GM23338 (cell line): ENCODE data around the gene H2BK1. TPM values are rescaled to one million over a fixed set of nuclear protein-coding genes. Genes with fewer than 3 reads are reported as not detected.

Experiments
- ATAC-seq: fragments of 200-7000 bp; cut with Tn5 transposase; 3 replicates; pipeline ENCODE4 v1.9.1; 2020
- DNase-seq: peaks from one replicate; pipeline ENCODE4 v3.0.0-alpha.2; 2015; ENCODE audit warnings: low spot score
- H2AFZ ChIP-seq: fragments of 200-600 bp; sonication (generic); 2 replicates; pipeline ENCODE4 v1.8.0; 2016; ENCODE audit warnings: antibody characterized with exemption, mild to moderate bottlenecking, moderate library complexity
- H3F3A ChIP-seq: fragments of 200-600 bp; sonication (generic); replicated peaks from 2 replicates; pipeline ENCODE4 v1.8.0; 2017; ENCODE audit warnings: antibody characterized with exemption, mixed run types, low read depth
- H3K27ac ChIP-seq: fragments of 200-600 bp; sonication (generic); 2 replicates; pipeline ENCODE4 v1.6.1; 2016; ENCODE audit warnings: low read depth
- H3K27me3 ChIP-seq: fragments of 200-600 bp; sonication (generic); 2 replicates; pipeline ENCODE4 v1.8.0; 2016; ENCODE audit warnings: mild to moderate bottlenecking, mixed run types, moderate library complexity; ENCODE audit not compliant: insufficient read depth
- H3K36me3 ChIP-seq: fragments of 200-600 bp; sonication (generic); 2 replicates; pipeline ENCODE4 v1.8.0; 2016; ENCODE audit warnings: mild to moderate bottlenecking; ENCODE audit not compliant: insufficient read depth
- H3K4me1 ChIP-seq: fragments of 200-600 bp; sonication (generic); 2 replicates; pipeline ENCODE4 v1.8.0; 2016; ENCODE audit warnings: mild to moderate bottlenecking, moderate library complexity; ENCODE audit not compliant: insufficient read depth
- H3K4me2 ChIP-seq: fragments of 200-600 bp; sonication (generic); 2 replicates; pipeline ENCODE4 v1.7.1; 2017; ENCODE audit warnings: mixed run types
- H3K4me3 ChIP-seq: fragments of 200-600 bp; sonication (generic); 2 replicates; pipeline ENCODE4 v1.6.1; 2016; ENCODE audit warnings: mixed run types
- H3K79me2 ChIP-seq: fragments of 200-600 bp; sonication (generic); replicated peaks from 2 replicates; pipeline ENCODE4 v1.8.0; 2017; ENCODE audit warnings: mild to moderate bottlenecking; ENCODE audit not compliant: insufficient read depth
- H3K9me2 ChIP-seq: fragments of 200-600 bp; sonication (generic); 2 replicates; pipeline ENCODE4 v1.8.0; 2017; ENCODE audit not compliant: insufficient read depth
- H4K20me1 ChIP-seq: fragments of 200-600 bp; sonication (generic); replicated peaks from 2 replicates; pipeline ENCODE4 v1.8.0; 2017; ENCODE audit warnings: mild to moderate bottlenecking; ENCODE audit not compliant: insufficient read depth
- H3K27ac Mint-ChIP-seq: 2 replicates; pipeline ENCODE4 v1.8.0; 2020; ENCODE audit warnings: inconsistent platforms, mild to moderate bottlenecking, moderate library complexity, mixed read lengths
- H3K27me3 Mint-ChIP-seq: 3 replicates; pipeline ENCODE4 v1.8.0; 2022; ENCODE audit warnings: low read depth, mild to moderate bottlenecking, moderate library complexity, mixed read lengths, inconsistent platforms; ENCODE audit not compliant: insufficient read depth, poor library complexity
- H3K36me3 Mint-ChIP-seq: 3 replicates; pipeline ENCODE4 v1.8.0; 2021; ENCODE audit warnings: low read depth, mild to moderate bottlenecking, inconsistent platforms, moderate library complexity, mixed read lengths
- H3K4me1 Mint-ChIP-seq: 3 replicates; pipeline ENCODE4 v1.8.0; 2020; ENCODE audit warnings: mild to moderate bottlenecking, inconsistent platforms, mixed read lengths
- H3K4me3 Mint-ChIP-seq: 3 replicates; pipeline ENCODE4 v1.8.0; 2021; ENCODE audit warnings: moderate library complexity, mild to moderate bottlenecking, inconsistent platforms, mixed read lengths
- H3K9me3 Mint-ChIP-seq: 3 replicates; pipeline ENCODE4 v1.8.0; 2020; ENCODE audit warnings: moderate library complexity, mild to moderate bottlenecking, inconsistent platforms, mixed read lengths
- CREB1 ChIP-seq: fragments of 250-450 bp; sonication (Bioruptor Pico); IDR thresholded peaks from 2 replicates; pipeline ENCODE4 v1.5.0; 2020; ENCODE audit warnings: low read depth, mild to moderate bottlenecking, moderate library complexity
- EZH2 ChIP-seq: fragments of 200-600 bp; sonication (generic); IDR thresholded peaks from one replicate; pipeline ENCODE4 v1.8.0; 2017; ENCODE audit warnings: antibody characterized with exemption, mild to moderate bottlenecking, low read depth; ENCODE audit not compliant: unreplicated experiment
- NANOG ChIP-seq: IDR thresholded peaks from 2 replicates; pipeline ENCODE4 v1.6.1; 2016; ENCODE audit warnings: antibody characterized with exemption, borderline replicate concordance
- POLR2AphosphoS5 ChIP-seq: IDR thresholded peaks from 2 replicates; pipeline ENCODE4 v1.6.1; 2016; ENCODE audit warnings: antibody characterized with exemption, low read depth
- ZNF114 ChIP-seq: fragments of 250-450 bp; sonication (Bioruptor Pico); IDR thresholded peaks from 2 replicates; pipeline ENCODE4 v1.5.0; 2020; ENCODE audit warnings: mild to moderate bottlenecking, moderate library complexity
- polyA plus RNA-seq: library from polyadenylated mRNA; unstranded; fragments of >200 nt; fragmentation: Nextera tagmentation; extraction: Ambion mirVana; gene quantifications from 2 replicates; pipeline ENCODE4 v1.2.1, GENCODE V29; 2016
- total RNA-seq: library from RNA; depleted of rRNA; stranded (reverse); fragments of >200 nt; shearing (Covaris generic); gene quantifications from 2 replicates; pipeline ENCODE4 v1.2.3, GENCODE V29; 2014
- TF ChIP-seq, protein P1 (sequence below): IDR thresholded peaks from 2 replicates; pipeline ENCODE4 v1.6.1; 2016; ENCODE audit warnings: antibody characterized with exemption
- TF ChIP-seq, protein P2 (sequence below): fragments of 250-450 bp; sonication (Bioruptor Pico); IDR thresholded peaks from 2 replicates; pipeline ENCODE4 v1.5.0; 2020; ENCODE audit warnings: mild to moderate bottlenecking, moderate library complexity

H2BK1 gene
- total and polyA plus RNA-seq, 2 experiments from 2014 or later: not detected

DNA sequence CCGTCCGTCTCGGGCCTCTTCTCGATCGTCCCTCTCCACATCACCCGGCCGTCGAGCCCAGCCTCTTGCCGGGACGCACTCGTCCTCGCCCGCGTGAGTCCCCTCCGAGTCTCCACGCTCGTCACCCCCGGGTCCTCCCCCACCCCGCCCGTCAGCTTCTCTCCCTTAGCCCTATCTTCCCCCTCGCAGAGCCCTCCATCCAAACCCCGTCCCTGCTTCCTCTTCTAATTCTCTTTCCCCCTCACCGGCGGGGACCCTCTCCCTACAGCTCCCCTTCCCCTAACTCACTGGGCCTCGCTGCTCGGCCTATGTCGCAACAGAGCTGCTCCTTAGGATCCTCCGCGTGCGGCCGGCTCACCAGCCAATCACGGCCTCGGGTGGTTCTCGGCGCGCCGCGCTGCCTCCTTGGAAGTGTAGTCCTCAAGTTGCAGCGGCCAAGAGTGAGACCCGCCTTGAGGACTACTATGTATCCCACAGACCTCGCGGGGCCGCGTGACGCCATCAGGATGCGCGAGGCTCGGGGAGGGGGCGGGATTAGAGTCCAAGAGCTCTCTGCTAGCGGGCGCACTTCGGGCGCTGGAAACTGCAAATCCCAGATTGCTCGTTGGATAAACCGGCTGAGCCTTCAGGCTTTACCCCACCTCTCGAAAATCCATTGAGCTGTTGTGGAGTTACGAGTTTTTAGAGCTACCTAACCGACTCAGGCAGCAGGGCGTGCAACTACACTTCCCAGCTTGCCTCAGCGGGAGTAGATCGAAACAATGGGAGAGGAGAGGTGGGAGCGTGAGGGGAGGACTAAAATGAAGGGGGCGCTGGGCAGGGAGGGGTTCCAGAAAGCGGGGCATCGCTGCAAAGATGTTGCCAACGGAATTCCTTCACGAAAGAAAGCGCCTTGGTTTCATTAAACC, 16.8 kb upstream of the H2BK1 start, which contains the start of gene ABCF2:
Gene ABCF2, minus strand, starts transcription at position 331 of the 908 bp plus-strand sequence. CDS start 747 bp downstream, outside the sequence.
- Histone ChIP-seq H3K9me2 (no peaks in the 10 kb centered on the region), H3K27me3 (no peaks in the 10 kb centered on the region), H4K20me1 (peaks cover 14% of the 10 kb centered on the region; the same call in 1 of the 2 replicates), H3F3A (peaks cover 9% of the 10 kb centered on the region), H3K4me3 (peak within 1 kb of the TSS; percentile 95), H3K79me2 (peaks cover 17% of the 10 kb centered on the region), H3K4me2 (peak within 1 kb of the TSS; percentile 91), H2AFZ (peak within 1 kb of the TSS; percentile 44), H3K4me1 (peaks cover 13% of the 10 kb centered on the region), H3K36me3 (peaks cover 16% of the 10 kb centered on the region), H3K27ac (peak within 1 kb of the TSS; percentile 82)
- peaks cover 29% of the 10 kb centered on the region for H3K4me1 Mint-ChIP-seq
- peak; percentile 97 for ATAC-seq
- no peak for TF ChIP-seq ZNF114 (CRISPR knock-in tag)
- TF ChIP-seq, protein P1, sequence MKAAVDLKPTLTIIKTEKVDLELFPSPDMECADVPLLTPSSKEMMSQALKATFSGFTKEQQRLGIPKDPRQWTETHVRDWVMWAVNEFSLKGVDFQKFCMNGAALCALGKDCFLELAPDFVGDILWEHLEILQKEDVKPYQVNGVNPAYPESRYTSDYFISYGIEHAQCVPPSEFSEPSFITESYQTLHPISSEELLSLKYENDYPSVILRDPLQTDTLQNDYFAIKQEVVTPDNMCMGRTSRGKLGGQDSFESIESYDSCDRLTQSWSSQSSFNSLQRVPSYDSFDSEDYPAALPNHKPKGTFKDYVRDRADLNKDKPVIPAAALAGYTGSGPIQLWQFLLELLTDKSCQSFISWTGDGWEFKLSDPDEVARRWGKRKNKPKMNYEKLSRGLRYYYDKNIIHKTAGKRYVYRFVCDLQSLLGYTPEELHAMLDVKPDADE: peak; percentile 98
- no peak for TF ChIP-seq EZH2
- TF ChIP-seq, protein P2, sequence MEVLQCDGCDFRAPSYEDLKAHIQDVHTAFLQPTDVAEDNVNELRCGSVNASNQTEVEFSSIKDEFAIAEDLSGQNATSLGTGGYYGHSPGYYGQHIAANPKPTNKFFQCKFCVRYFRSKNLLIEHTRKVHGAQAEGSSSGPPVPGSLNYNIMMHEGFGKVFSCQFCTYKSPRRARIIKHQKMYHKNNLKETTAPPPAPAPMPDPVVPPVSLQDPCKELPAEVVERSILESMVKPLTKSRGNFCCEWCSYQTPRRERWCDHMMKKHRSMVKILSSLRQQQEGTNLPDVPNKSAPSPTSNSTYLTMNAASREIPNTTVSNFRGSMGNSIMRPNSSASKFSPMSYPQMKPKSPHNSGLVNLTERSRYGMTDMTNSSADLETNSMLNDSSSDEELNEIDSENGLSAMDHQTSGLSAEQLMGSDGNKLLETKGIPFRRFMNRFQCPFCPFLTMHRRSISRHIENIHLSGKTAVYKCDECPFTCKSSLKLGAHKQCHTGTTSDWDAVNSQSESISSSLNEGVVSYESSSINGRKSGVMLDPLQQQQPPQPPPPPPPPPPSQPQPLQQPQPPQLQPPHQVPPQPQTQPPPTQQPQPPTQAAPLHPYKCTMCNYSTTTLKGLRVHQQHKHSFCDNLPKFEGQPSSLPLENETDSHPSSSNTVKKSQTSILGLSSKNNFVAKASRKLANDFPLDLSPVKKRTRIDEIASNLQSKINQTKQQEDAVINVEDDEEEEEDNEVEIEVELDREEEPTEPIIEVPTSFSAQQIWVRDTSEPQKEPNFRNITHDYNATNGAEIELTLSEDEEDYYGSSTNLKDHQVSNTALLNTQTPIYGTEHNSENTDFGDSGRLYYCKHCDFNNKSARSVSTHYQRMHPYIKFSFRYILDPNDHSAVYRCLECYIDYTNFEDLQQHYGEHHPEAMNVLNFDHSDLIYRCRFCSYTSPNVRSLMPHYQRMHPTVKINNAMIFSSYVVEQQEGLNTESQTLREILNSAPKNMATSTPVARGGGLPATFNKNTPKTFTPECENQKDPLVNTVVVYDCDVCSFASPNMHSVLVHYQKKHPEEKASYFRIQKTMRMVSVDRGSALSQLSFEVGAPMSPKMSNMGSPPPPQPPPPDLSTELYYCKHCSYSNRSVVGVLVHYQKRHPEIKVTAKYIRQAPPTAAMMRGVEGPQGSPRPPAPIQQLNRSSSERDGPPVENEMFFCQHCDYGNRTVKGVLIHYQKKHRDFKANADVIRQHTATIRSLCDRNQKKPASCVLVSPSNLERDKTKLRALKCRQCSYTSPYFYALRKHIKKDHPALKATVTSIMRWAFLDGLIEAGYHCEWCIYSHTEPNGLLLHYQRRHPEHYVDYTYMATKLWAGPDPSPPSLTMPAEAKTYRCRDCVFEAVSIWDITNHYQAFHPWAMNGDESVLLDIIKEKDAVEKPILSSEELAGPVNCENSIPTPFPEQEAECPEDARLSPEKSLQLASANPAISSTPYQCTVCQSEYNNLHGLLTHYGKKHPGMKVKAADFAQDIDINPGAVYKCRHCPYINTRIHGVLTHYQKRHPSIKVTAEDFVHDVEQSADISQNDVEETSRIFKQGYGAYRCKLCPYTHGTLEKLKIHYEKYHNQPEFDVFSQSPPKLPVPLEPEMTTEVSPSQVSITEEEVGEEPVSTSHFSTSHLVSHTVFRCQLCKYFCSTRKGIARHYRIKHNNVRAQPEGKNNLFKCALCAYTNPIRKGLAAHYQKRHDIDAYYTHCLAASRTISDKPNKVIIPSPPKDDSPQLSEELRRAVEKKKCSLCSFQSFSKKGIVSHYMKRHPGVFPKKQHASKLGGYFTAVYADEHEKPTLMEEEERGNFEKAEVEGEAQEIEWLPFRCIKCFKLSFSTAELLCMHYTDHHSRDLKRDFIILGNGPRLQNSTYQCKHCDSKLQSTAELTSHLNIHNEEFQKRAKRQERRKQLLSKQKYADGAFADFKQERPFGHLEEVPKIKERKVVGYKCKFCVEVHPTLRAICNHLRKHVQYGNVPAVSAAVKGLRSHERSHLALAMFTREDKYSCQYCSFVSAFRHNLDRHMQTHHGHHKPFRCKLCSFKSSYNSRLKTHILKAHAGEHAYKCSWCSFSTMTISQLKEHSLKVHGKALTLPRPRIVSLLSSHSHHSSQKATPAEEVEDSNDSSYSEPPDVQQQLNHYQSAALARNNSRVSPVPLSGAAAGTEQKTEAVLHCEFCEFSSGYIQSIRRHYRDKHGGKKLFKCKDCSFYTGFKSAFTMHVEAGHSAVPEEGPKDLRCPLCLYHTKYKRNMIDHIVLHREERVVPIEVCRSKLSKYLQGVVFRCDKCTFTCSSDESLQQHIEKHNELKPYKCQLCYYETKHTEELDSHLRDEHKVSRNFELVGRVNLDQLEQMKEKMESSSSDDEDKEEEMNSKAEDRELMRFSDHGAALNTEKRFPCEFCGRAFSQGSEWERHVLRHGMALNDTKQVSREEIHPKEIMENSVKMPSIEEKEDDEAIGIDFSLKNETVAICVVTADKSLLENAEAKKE: no peak
- TF ChIP-seq NANOG: no peak
- peak; percentile 98 for TF ChIP-seq CREB1 (CRISPR knock-in tag)
- peak; percentile 84 for TF ChIP-seq POLR2AphosphoS5
- peaks cover 46% of the 10 kb centered on the region for H3K36me3 Mint-ChIP-seq
- H3K9me3 Mint-ChIP-seq: no peaks in the 10 kb centered on the region
- DNase-seq: peak; percentile 99
- peak within 1 kb of the TSS; percentile 98 for H3K4me3 Mint-ChIP-seq
- H3K27ac Mint-ChIP-seq: peak within 1 kb of the TSS; percentile 98
- H3K27me3 Mint-ChIP-seq: peaks cover 12% of the 10 kb centered on the region
